IMR-90 (cell line): ENCODE results near the gene CDC42EP3. TPM values are rescaled to one million over a fixed set of nuclear protein-coding genes. Genes with fewer than 3 reads are reported as not detected.

ENCODE experiments used
- ATAC-seq: fragments of 200-7000 bp; cut with Tn5 transposase; 2 replicates; pipeline ENCODE4 v1.9.1; 2020; ENCODE audit warnings: low read depth, mild to moderate bottlenecking, moderate library complexity
- BruUV-seq: library from RNA; stranded (reverse); fragments of 400-500 nt; replicated peaks from 2 replicates; lab custom pipeline; 2021; lab: Mats Ljungman, UMichigan
- CTCF ChIA-PET: fragments of 300-600 bp; formaldehyde crosslinking; extraction: SDS; loops from one replicate; lab custom pipeline; 2021; ENCODE audit warnings: antibody characterized with exemption; lab: Yijun Ruan, JAX
- POLR2A ChIA-PET: fragments of 300-600 bp; sonication (Branson Sonifier 250); formaldehyde crosslinking; loops from one replicate; lab custom pipeline; 2022; ENCODE audit warnings: antibody characterized with exemption; ENCODE audit not compliant: unreplicated experiment; lab: Charles Lee
- DNase-seq: peaks from one replicate; pipeline ENCODE4 v3.0.0; 2013
- H2AFZ ChIP-seq: replicated peaks from 2 replicates; pipeline ENCODE3; 2013; ENCODE audit warnings: low read length, mild to moderate bottlenecking; ENCODE audit not compliant: poor library complexity
- H2AK5ac ChIP-seq: 2 replicates; pipeline ENCODE4 v1.6.1; 2013; ENCODE audit warnings: low read depth, low read length, inconsistent platforms
- H2AK9ac ChIP-seq: replicated peaks from 2 replicates; pipeline ENCODE3; 2013; ENCODE audit warnings: mild to moderate bottlenecking, low read depth, low read length, moderate library complexity; ENCODE audit not compliant: poor library complexity
- H2BK120ac ChIP-seq: 2 replicates; pipeline ENCODE4 v1.6.1; 2013; ENCODE audit warnings: low read depth, low read length, inconsistent platforms
- H2BK15ac ChIP-seq: 3 replicates; pipeline ENCODE4 v1.6.1; 2013; ENCODE audit warnings: low read depth, low read length, inconsistent platforms
- H2BK20ac ChIP-seq: 2 replicates; pipeline ENCODE4 v1.6.1; 2013; ENCODE audit warnings: low read depth, mild to moderate bottlenecking, inconsistent platforms, low read length, moderate library complexity
- H2BK5ac ChIP-seq: 2 replicates; pipeline ENCODE4 v1.6.1; 2013; ENCODE audit warnings: mild to moderate bottlenecking, low read depth, low read length, inconsistent platforms; ENCODE audit not compliant: poor library complexity, severe bottlenecking
- H3K14ac ChIP-seq: replicated peaks from 2 replicates; pipeline ENCODE4 v1.6.1; 2013; ENCODE audit warnings: low read depth, low read length, inconsistent platforms
- H3K18ac ChIP-seq: 2 replicates; pipeline ENCODE4 v1.6.1; 2013; ENCODE audit warnings: low read depth, low read length, control low read depth
- H3K23ac ChIP-seq: 2 replicates; pipeline ENCODE4 v1.6.1; 2013; ENCODE audit warnings: low read depth, low read length, inconsistent platforms
- H3K27ac ChIP-seq: 2 replicates; pipeline ENCODE4 v1.5.1; 2013; ENCODE audit warnings: mild to moderate bottlenecking, control low read depth, low read length; ENCODE audit not compliant: insufficient read depth
- H3K27me3 ChIP-seq: 2 replicates; pipeline ENCODE4 v1.6.1; 2013; ENCODE audit warnings: low read length; ENCODE audit not compliant: control insufficient read depth, insufficient read depth
- H3K36me3 ChIP-seq: 2 replicates; pipeline ENCODE4 v1.6.1; 2013; ENCODE audit warnings: low read length, mixed read lengths; ENCODE audit not compliant: control insufficient read depth, insufficient read depth
- H3K4ac ChIP-seq: 2 replicates; pipeline ENCODE4 v1.6.1; 2013; ENCODE audit warnings: low read depth, low read length, inconsistent platforms
- H3K4me1 ChIP-seq: 2 replicates; pipeline ENCODE4 v1.6.1; 2013; ENCODE audit warnings: low read length, mixed read lengths; ENCODE audit not compliant: control insufficient read depth, insufficient read depth
- H3K4me2 ChIP-seq: 2 replicates; pipeline ENCODE4 v1.6.1; 2013; ENCODE audit warnings: low read depth, mild to moderate bottlenecking, control low read depth, low read length, moderate library complexity
- H3K4me3 ChIP-seq: 2 replicates; pipeline ENCODE4 v1.5.1; 2013; ENCODE audit warnings: low read depth, mild to moderate bottlenecking, control low read depth, low read length, moderate library complexity; ENCODE audit not compliant: insufficient read depth
- H3K56ac ChIP-seq: 2 replicates; pipeline ENCODE4 v1.6.1; 2013; ENCODE audit warnings: low read length, inconsistent platforms; ENCODE audit not compliant: insufficient read depth; ENCODE audit errors: extremely low read depth
- H3K79me1 ChIP-seq, 2 experiments: 2 replicates each; pipeline ENCODE4 v1.6.1; 2013; ENCODE audit warnings: low read length in 2 of 2, inconsistent platforms in 1 of 2, low read depth in 1 of 2
- H3K9ac ChIP-seq: 2 replicates; pipeline ENCODE4 v1.6.1; 2013; ENCODE audit warnings: low read depth, low read length, control low read depth
- H3K9me1 ChIP-seq: 2 replicates; pipeline ENCODE4 v1.6.1; 2013; ENCODE audit warnings: low read length, inconsistent platforms; ENCODE audit not compliant: insufficient read depth
- H3K9me3 ChIP-seq: 2 replicates; pipeline ENCODE4 v1.6.1; 2013; ENCODE audit warnings: low read length; ENCODE audit not compliant: control insufficient read depth, insufficient read depth
- H4K20me1 ChIP-seq: 2 replicates; pipeline ENCODE4 v1.6.1; 2013; ENCODE audit warnings: low read length, inconsistent platforms; ENCODE audit not compliant: insufficient read depth
- H4K5ac ChIP-seq: 2 replicates; pipeline ENCODE4 v1.6.1; 2013; ENCODE audit warnings: mild to moderate bottlenecking, low read depth, low read length, control low read depth
- H4K8ac ChIP-seq, 2 experiments: 2 replicates each; pipeline ENCODE4 v1.6.1; 2013; ENCODE audit warnings: low read depth in 2 of 2, low read length in 2 of 2, control low read depth in 1 of 2, inconsistent platforms in 1 of 2
- H4K91ac ChIP-seq: 2 replicates; pipeline ENCODE4 v1.6.1; 2013; ENCODE audit warnings: low read depth, low read length, inconsistent platforms; ENCODE audit not compliant: insufficient read depth
- FOS ChIP-seq: fragments of 150-350 bp; IDR thresholded peaks from 2 replicates; pipeline ENCODE4 v1.6.1; 2016; ENCODE audit warnings: low read depth, low read length
- MAZ ChIP-seq: IDR thresholded peaks from 2 replicates; pipeline ENCODE4 v1.6.1; 2012; ENCODE audit warnings: low read depth, mild to moderate bottlenecking, low read length, improper control_type of control experiment, moderate library complexity, borderline replicate concordance
- WGBS, 2 experiments: methylation state at CpG; one replicate each; pipeline versions ENCODE4 v1.1.5 to v1.1.7; 2013; ENCODE audit warnings: missing lambda C conversion rate in 2 of 2; ENCODE audit not compliant: insufficient read length in 1 of 2; ENCODE audit errors: extremely low coverage in 2 of 2; 5-methylcytosine and 5-hydroxymethylcytosine counted together
- dilution Hi-C: fragments of 300-500 bp; cut with HindIII; formaldehyde crosslinking; loops from one replicate; pipeline ENCODE4 v1.14.3; 2018; ENCODE audit warnings: low sequenced_read_pairs; ENCODE audit not compliant: unreplicated experiment
- in situ Hi-C: fragments of 300-500 bp; cut with MboI; formaldehyde crosslinking; loops from 3 replicates; pipeline ENCODE4 v1.14.3; 2019; ENCODE audit warnings: low sequenced_read_pairs, inconsistent platforms, mixed read lengths
- intact Hi-C: fragments of 100-400 bp; cut with micrococcal nuclease; formaldehyde crosslinking; loops from 2 replicates; pipeline ENCODE4 v1.10.0; 2022
- polyA plus RNA-seq, 3 experiments: library from polyadenylated mRNA; depleted of rRNA; stranded (reverse); fragments of >200 nt; gene quantifications; 2 replicates each; pipeline ENCODE4 v1.2.3, GENCODE V29; 2012; ENCODE audit warnings: low replicate concordance in 1 of 3
- total RNA-seq: library from RNA; depleted of rRNA; stranded (reverse); fragments of >200 nt; gene quantifications from 2 replicates; pipeline ENCODE4 v1.2.3, GENCODE V29; 2012
- TF ChIP-seq, protein P1 (sequence below): conservative IDR thresholded peaks from 2 replicates; pipeline ENCODE4 v1.5.1; 2012; ENCODE audit warnings: mild to moderate bottlenecking, low read depth, low read length, improper control_type of control experiment

CDC42EP3 gene
- total and polyA plus RNA-seq, 2 of the 4 experiments (the other 2 are of a cell fraction): 167 to 193 TPM

DNA sequence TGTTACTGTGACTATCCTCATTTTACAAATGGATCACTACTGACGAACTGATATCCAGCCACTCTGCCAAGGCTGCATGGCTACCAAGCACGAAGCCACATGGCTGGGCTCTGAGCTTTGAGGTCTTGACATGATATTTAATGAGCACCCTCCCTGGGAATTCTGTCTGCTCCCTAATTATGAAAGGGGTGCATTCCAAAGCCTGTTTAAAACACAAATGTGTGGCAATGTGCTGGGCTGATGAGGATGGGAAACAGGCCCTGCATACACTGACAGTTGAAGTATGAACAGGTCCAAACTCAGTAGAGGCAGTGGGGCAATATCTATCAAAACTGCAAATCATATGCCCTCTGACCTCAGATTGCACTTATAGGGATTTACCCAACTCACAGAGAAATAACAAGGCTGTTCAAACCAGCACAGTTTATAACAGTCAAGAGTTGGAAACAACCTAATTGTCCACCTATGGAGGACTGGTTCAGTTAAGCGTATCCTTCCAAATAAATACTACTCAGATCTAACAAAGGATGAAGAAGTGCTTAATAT, 20.8 kb downstream of the CDC42EP3 start:
- no peak for DNase-seq
- Histone ChIP-seq H2AK9ac (no peak overlapping the region), H4K8ac (no peak overlapping the region), H2AK5ac (peak overlapping the region; percentile 35; the same call in 1 of the 2 replicates), H4K91ac (no peak overlapping the region), H3K27me3 (no peaks in the 10 kb centered on the region), H3K79me1 (peaks cover 7 to 80% of the 10 kb centered on the region in 2 experiments), H2BK120ac (no peak overlapping the region), H3K4me3 (no peak overlapping the region), H3K27ac (no peak overlapping the region), H3K4me2 (no peak overlapping the region), H3K18ac (no peak overlapping the region), H3K4me1 (peaks cover 49% of the 10 kb centered on the region), H3K9me1 (peaks cover 57% of the 10 kb centered on the region), H2BK15ac (no peak overlapping the region), H3K4ac (peak overlapping the region; percentile 8; the same call in 1 of the 2 replicates), H3K56ac (no peak overlapping the region), H4K20me1 (peaks cover 98% of the 10 kb centered on the region), H2BK5ac (peak overlapping the region; percentile 21), H3K23ac (peak overlapping the region; percentile 39), H3K9me3 (no peaks in the 10 kb centered on the region; the same call in 1 of the 2 replicates), H3K36me3 (peaks cover 60% of the 10 kb centered on the region), H4K5ac (no peak overlapping the region), H2BK20ac (no peak overlapping the region), H2AFZ (no peak overlapping the region), H3K9ac (no peak overlapping the region), H3K14ac (0 out of 2 replicates have a peak overlapping the region, but pooled peaks have one; percentile 0)
- intact Hi-C loops: no loop called here
- CTCF ChIA-PET: no interaction called here
- BruUV-seq: no TSS peak
- in situ Hi-C loops: loop anchor here (5.0 kb wide), 1 partner anchor 238 kb away; no protein-coding TSS in a partner anchor
- 100% methylated on average over 1 of the region's 3 CpGs; no CpG with 5 or more reads in 1 of the 2 experiments for WGBS, 2 experiments
- no peak for ATAC-seq
- TF ChIP-seq, protein P1, sequence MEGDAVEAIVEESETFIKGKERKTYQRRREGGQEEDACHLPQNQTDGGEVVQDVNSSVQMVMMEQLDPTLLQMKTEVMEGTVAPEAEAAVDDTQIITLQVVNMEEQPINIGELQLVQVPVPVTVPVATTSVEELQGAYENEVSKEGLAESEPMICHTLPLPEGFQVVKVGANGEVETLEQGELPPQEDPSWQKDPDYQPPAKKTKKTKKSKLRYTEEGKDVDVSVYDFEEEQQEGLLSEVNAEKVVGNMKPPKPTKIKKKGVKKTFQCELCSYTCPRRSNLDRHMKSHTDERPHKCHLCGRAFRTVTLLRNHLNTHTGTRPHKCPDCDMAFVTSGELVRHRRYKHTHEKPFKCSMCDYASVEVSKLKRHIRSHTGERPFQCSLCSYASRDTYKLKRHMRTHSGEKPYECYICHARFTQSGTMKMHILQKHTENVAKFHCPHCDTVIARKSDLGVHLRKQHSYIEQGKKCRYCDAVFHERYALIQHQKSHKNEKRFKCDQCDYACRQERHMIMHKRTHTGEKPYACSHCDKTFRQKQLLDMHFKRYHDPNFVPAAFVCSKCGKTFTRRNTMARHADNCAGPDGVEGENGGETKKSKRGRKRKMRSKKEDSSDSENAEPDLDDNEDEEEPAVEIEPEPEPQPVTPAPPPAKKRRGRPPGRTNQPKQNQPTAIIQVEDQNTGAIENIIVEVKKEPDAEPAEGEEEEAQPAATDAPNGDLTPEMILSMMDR: no peak
- TF ChIP-seq MAZ (no peak), FOS (no peak)
- dilution Hi-C loops: no loop called here
- POLR2A ChIA-PET: no interaction called here
